KMS-11 (cell line): ENCODE data around the gene SMYD2.

Source experiments
- H2AFZ ChIP-seq: fragments of 200-600 bp; sonication (generic); 2 replicates; pipeline ENCODE4 v1.6.1; 2016; ENCODE audit warnings: antibody characterized with exemption, mixed run types, low read depth
- H3K27ac ChIP-seq: fragments of 200-600 bp; sonication (generic); 2 replicates; pipeline ENCODE4 v1.6.1; 2016; ENCODE audit warnings: mild to moderate bottlenecking, mixed run types
- H3K27me3 ChIP-seq: fragments of 200-600 bp; sonication (generic); 2 replicates; pipeline ENCODE4 v1.6.1; 2017; ENCODE audit warnings: mild to moderate bottlenecking, low read depth, mixed run types, moderate library complexity; ENCODE audit not compliant: insufficient read depth
- H3K36me3 ChIP-seq: fragments of 200-600 bp; sonication (generic); 2 replicates; pipeline ENCODE4 v1.6.1; 2017; ENCODE audit warnings: mild to moderate bottlenecking, mixed run types; ENCODE audit not compliant: insufficient read depth
- H3K4me1 ChIP-seq: fragments of 200-600 bp; sonication (generic); 2 replicates; pipeline ENCODE4 v1.6.1; 2016; ENCODE audit warnings: mild to moderate bottlenecking, low read depth, mixed run types; ENCODE audit not compliant: poor library complexity, severe bottlenecking
- H3K4me2 ChIP-seq: fragments of 200-600 bp; sonication (generic); 2 replicates; pipeline ENCODE4 v1.7.0; 2016; ENCODE audit warnings: mild to moderate bottlenecking, mixed run types
- H3K4me3 ChIP-seq: fragments of 200-600 bp; sonication (generic); IDR thresholded peaks from 2 replicates; pipeline ENCODE4 v1.6.1; 2017; ENCODE audit warnings: low read depth, low read length, mixed read lengths; ENCODE audit not compliant: insufficient read depth
- H3K79me2 ChIP-seq: fragments of 200-600 bp; sonication (generic); 2 replicates; pipeline ENCODE4 v1.6.1; 2016; ENCODE audit warnings: low read depth, mixed run types; ENCODE audit not compliant: insufficient read depth
- H3K9ac ChIP-seq: fragments of 200-600 bp; sonication (generic); 2 replicates; pipeline ENCODE4 v1.6.1; 2016; ENCODE audit warnings: mild to moderate bottlenecking, mixed run types
- H4K20me1 ChIP-seq: fragments of 200-600 bp; sonication (generic); 2 replicates; pipeline ENCODE4 v1.6.1; 2016; ENCODE audit warnings: mild to moderate bottlenecking, mixed run types; ENCODE audit not compliant: insufficient read depth
- CTCF ChIP-seq: fragments of 200-600 bp; sonication (generic); conservative IDR thresholded peaks from 2 replicates; pipeline ENCODE4 v1.6.1; 2017; ENCODE audit warnings: low read depth, mild to moderate bottlenecking, antibody characterized with exemption, low read length, moderate library complexity, mixed read lengths

SMYD2 gene

DNA sequence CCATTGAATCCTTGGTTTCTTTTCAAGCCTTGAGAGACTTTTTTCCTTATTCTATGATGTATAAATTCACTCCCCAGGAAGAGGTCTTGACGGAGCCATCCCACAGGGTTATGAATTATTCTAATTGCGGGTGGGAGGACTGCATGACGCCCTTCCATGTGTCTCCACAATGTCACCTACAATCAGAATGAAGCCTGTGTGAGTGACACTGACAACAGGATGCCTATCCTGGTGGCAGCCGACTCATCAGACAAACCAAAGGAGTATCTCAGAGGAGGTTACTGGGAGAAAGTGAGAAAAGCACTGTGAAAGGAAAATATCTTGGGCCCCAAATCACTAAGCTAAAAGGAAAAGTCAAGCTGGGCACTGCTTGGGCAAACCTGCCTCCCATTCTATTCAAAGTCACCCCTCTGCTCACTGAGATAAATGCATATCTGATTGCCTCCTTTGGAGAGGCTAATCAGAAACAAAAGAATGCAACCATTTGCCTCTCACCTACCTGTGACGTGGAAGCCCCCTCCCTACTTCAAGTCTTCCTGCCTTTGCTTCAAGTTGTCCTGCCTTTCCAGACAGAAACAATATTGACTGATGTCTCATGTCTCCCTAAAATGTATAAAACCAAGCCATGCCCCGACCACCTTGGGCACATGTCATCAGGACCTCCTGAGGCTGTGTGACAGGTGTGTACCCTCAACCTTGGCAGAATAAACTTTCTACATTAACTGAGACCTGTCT lies 98.4 kb downstream of the SMYD2 start:
- no peaks in the 10 kb centered on the region for H3K79me2 ChIP-seq
- TF ChIP-seq CTCF = no peak
- no peak overlapping the region for H3K27ac ChIP-seq

GRCh38 chr1:214380396-214380795 lies 99.4 kb downstream of the SMYD2 start:
- H3K79me2 ChIP-seq = no peaks in the 10 kb centered on the region
- no peaks in the 10 kb centered on the region for H3K36me3 ChIP-seq
- H3K4me3 ChIP-seq = no peak overlapping the region
- no peaks in the 10 kb centered on the region for H3K4me1 ChIP-seq
- H3K4me2 ChIP-seq = no peak overlapping the region
- no peak overlapping the region for H2AFZ ChIP-seq
- no peak overlapping the region for H3K9ac ChIP-seq
- H4K20me1 ChIP-seq = no peaks in the 10 kb centered on the region
- TF ChIP-seq CTCF = no peak
- H3K27ac ChIP-seq = no peak overlapping the region
- H3K27me3 ChIP-seq = no peaks in the 10 kb centered on the region

More for the DNA sequence above, 98.4 kb downstream of the SMYD2 start:
- no peaks in the 10 kb centered on the region for H4K20me1 ChIP-seq
- H3K4me3 ChIP-seq = no peak overlapping the region
- no peaks in the 10 kb centered on the region for H3K27me3 ChIP-seq
- no peak overlapping the region for H2AFZ ChIP-seq
- H3K4me2 ChIP-seq = no peak overlapping the region
- no peaks in the 10 kb centered on the region for H3K4me1 ChIP-seq
- H3K36me3 ChIP-seq = no peaks in the 10 kb centered on the region
- no peak overlapping the region for H3K9ac ChIP-seq

DNA sequence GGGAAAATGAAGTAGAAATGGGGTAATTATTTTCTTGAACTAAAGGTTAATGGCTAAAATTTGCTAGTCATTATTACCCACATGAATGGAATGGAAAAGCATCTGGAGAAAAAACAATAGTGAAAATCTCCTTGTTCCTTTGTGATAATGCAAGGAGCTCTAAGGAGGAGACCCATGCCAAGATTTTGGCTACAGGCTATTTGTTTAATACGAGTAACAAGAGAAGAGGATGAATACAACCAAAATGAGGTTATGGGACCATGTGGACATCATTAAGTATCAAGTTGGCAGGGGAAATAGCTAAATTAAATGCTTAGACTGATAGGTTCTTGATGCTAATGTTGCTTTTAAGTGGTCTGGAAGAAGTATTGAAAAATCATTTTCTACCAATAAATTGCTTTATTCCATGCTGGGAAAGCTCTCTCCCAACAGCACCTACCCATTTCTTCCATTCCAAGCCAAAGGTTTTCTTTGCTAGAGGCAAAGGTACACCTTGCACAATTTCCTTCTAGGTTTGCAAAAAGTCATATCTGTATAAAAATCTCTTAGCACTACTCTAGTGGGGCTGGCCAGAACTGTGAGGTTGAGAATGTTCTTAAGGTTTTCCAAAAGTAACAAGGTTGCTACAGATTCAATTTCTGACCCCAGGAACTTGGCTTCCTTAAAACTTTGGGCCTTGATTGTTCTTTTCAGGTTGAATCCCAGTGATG lies 100.2 kb downstream of the SMYD2 start:
- no peak overlapping the region for H2AFZ ChIP-seq
- no peaks in the 10 kb centered on the region for H3K36me3 ChIP-seq
- H4K20me1 ChIP-seq = no peaks in the 10 kb centered on the region
- H3K4me2 ChIP-seq = no peak overlapping the region
- no peak overlapping the region for H3K27ac ChIP-seq
- no peak for TF ChIP-seq CTCF
- H3K4me3 ChIP-seq = no peak overlapping the region
- H3K79me2 ChIP-seq = no peaks in the 10 kb centered on the region
- no peak overlapping the region for H3K9ac ChIP-seq
- H3K27me3 ChIP-seq = no peaks in the 10 kb centered on the region
- H3K4me1 ChIP-seq = no peaks in the 10 kb centered on the region

GRCh38 chr1:214383381-214384372 lies 102.7 kb downstream of the SMYD2 start:
- Histone ChIP-seq H3K4me2 (no peak overlapping the region), H3K4me3 (no peak overlapping the region), H3K9ac (no peak overlapping the region), H3K36me3 (no peaks in the 10 kb centered on the region), H3K27me3 (no peaks in the 10 kb centered on the region), H3K4me1 (no peaks in the 10 kb centered on the region), H3K27ac (no peak overlapping the region), H3K79me2 (no peaks in the 10 kb centered on the region), H4K20me1 (no peaks in the 10 kb centered on the region), H2AFZ (no peak overlapping the region)
- no peak for TF ChIP-seq CTCF
